GM19239 (cell line): ENCODE data around the gene RASGRF1.

Experiments
- DNase-seq: peaks from one replicate; pipeline ENCODE4 v3.0.0; 2011; ENCODE audit warnings: low spot score; ENCODE audit not compliant: insufficient read length
- FAIRE-seq: peaks from 2 replicates; lab custom pipeline; 2011; peaks lifted over from hg19 to GRCh38; lab: Jason Lieb, UNC

RASGRF1 gene

GRCh38 chr15:78923480-78924360 lies 166.9 kb downstream of the RASGRF1 start:
- DNase-seq (no peak), FAIRE-seq (no peak)

GRCh38 chr15:78923015-78923414 lies 167.6 kb downstream of the RASGRF1 start:
- DNase-seq (no peak), FAIRE-seq (no peak)

GRCh38 chr15:78922527-78922926 lies 168.1 kb downstream of the RASGRF1 start:
- FAIRE-seq (no peak), DNase-seq (no peak)

GRCh38 chr15:78921940-78922339 lies 168.6 kb downstream of the RASGRF1 start:
- FAIRE-seq (no peak), DNase-seq (no peak)

- FAIRE-seq (no peak), DNase-seq (no peak)
Observed at GRCh38 chr15:78921517-78921916, 169.1 kb downstream of the RASGRF1 start.

- no peak for FAIRE-seq
Observed at GRCh38 chr15:78917888-78918287, 172.7 kb downstream of the RASGRF1 start.

GRCh38 chr15:78916088-78916487 lies 174.5 kb downstream of the RASGRF1 start:
- DNase-seq, result no peak
- FAIRE-seq, result no peak

More at GRCh38 chr15:78917888-78918287, 172.7 kb downstream of the RASGRF1 start:
- DNase-seq, result no peak

GRCh38 chr15:78915341-78916087 lies 175.1 kb downstream of the RASGRF1 start:
- FAIRE-seq (no peak), DNase-seq (no peak)

GRCh38 chr15:78914027-78914764 lies 176.4 kb downstream of the RASGRF1 start:
- no peak for DNase-seq
- FAIRE-seq, result no peak

GRCh38 chr15:78913012-78913411 lies 177.6 kb downstream of the RASGRF1 start:
- FAIRE-seq (no peak), DNase-seq (no peak)

GRCh38 chr15:78912316-78912715 lies 178.3 kb downstream of the RASGRF1 start:
- DNase-seq (no peak), FAIRE-seq (no peak)

- DNase-seq, result no peak
- no peak for FAIRE-seq
Observed at GRCh38 chr15:78910271-78910670, 180.3 kb downstream of the RASGRF1 start.
